Activated T-cell treated with anti-CD3 and anti-CD28 coated beads for 24 hours (primary cell): ENCODE measurements around the gene PATJ.
"Not testable (repeated sequence)": the region's sequence is repeated elsewhere in the genome, so short reads cannot be mapped to it uniquely, and the experiment has no call there.

Experiments
- DNase-seq: peaks from one replicate; pipeline ENCODE4 v3.0.0-alpha.2; 2020; ENCODE audit warnings: low read depth

PATJ gene

DNA sequence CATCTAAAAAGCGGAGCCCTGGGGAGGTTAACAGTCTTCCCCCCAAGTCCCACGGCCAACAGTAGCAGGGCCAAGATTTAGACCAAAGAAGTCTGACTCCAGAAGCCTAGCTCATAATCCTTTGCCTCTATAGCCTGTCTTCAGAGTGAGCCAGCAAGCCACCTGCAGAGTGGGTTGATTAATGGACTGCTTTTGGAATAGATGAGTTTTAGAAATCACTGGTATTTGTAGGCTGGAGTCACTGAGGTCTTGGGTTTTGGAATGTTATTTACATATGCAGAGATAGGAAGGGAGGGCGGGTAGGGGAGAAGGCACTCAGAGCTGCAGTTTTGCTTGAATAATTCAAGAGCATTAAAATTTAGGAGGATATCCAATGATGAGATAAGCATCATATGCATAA is 361.6 kb downstream of the PATJ start:
- no peak for DNase-seq

DNA sequence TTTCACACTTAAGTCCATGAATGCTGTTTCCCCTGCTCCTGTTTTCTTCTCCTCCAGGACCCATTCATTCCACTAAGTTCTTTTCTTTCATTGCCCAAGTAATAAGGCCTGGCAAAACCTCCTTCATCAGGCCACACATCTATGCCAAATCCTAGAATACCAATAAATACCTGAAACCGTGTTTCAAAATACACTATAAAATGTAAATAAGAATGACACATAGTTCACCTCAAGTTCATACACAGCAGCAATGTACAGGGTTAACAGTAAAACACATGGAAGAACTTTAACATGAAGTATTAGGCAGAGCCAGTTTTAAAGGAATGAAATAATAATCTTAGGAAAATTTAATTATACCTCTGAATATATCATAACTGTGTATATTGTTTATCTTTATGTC is 365.6 kb downstream of the PATJ start:
- DNase-seq, result no peak

DNA sequence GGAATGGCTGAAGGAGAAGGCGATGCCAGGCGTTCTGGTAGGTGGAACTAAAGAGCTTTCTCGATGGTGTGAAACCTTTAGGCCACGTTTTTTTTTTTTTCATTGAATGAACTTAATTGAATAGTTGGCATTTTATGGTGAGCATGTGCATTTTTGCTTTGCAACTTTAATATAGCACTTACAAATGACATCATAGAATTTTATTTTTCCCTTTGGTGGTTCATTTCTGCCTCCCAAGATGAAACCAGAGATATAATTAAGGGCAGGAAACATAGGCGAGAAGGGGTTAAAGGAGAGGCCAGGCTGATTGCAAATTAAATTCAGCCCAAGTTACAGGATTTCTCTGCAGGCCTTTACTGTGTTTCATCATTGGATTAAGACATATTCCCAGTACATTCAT is 366.8 kb downstream of the PATJ start:
- DNase-seq, result no peak

DNA sequence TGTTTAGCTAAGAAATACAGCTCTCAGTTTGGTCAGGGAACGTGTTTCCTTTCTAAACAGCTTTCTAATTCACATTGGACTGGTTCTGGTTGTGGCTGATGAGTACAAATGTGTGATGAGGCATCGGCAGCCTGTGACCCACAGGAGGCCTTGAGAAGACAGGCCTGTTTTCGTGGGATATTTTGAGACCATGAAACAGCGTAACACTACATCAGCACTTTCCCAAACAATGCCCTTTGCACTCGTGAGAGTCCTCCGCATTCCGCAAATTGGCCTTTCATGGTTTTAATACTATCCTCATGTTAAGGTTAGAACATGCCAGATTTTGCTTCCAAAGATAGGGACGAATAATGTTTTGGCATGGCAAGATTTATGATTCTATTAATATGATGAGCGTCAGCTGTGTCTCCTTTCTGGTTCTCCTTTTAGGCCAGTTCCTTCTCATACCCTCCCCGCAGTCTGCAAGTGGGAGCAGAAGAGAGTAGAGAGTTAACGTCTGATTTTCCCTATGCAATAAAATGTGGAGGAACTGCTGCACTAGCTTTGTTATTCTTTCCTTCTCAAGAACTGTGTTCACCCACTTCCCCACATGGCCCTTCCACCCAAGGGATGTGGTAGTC is 368.0 kb downstream of the PATJ start:
- no peak for DNase-seq

DNA sequence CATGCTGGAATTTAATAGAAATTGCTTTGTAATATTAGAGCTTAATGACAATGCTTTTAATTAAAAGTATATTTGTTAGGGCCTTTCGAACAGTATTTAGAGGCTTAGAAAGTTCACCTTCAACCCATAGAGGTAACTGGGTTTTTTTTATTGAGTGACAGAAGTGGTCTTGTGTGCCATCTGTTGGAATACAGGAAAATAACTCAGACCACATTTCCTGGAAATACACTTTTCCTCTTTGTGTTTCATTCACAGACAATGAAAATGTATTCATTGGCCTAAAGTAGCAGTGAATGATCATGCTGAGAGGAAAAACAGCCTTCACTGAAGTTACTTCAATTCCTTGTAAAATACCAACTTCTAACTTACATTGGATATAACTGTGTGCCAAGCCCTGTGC is 368.8 kb downstream of the PATJ start:
- no peak for DNase-seq

DNA sequence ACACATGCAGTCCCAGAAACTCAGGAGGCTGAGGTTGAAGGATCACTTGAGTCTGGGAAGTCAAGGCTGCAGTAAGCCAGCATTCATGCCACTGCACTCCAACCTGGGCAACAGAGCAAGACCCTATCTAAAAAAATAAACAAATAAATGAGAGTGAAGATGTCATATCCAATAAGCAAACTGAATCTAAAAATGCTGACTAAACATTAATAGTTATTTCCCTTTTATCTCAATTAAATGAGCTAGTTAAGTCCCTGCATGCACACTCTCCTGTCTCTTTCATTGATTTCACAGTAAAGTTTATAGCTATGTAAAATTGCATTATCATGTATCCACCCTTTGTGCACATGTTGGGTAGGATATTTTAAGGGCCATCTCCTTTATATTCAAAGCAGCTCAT is 371.2 kb downstream of the PATJ start:
- no peak for DNase-seq

DNA sequence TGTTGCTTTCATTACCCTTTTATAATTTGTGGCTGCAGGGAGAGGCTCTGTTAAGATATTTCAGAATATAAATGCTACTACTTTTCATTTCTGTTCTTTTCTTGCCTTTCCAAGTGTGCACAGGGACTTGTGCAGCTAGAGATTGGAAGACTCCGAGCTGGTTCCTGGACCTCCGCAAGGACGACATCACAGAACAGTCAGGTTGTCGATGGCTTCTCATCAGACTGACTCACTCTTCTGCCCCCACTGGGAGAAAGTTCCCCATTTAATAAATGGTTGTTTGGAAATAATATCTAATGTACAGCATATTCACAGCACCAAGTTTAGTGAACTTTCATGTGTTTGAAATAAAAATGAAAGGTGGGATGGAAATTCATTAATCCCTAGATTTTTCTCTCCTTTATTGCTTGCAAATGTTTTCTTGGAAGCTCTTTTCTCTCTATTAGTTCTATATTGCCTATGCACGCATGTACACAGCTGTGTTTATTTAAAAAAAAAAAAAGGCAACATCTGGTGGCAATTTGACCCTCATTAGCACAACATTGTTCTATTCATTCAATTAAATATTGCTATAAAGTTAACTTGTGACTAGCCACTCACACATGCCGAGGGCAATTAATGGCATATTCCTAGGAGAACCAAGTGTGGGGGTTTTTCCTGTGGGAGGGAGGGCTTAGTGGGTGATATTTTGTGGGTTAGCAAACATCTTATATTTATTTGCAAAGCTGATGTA is 374.9 kb downstream of the PATJ start:
- no peak for DNase-seq

DNA sequence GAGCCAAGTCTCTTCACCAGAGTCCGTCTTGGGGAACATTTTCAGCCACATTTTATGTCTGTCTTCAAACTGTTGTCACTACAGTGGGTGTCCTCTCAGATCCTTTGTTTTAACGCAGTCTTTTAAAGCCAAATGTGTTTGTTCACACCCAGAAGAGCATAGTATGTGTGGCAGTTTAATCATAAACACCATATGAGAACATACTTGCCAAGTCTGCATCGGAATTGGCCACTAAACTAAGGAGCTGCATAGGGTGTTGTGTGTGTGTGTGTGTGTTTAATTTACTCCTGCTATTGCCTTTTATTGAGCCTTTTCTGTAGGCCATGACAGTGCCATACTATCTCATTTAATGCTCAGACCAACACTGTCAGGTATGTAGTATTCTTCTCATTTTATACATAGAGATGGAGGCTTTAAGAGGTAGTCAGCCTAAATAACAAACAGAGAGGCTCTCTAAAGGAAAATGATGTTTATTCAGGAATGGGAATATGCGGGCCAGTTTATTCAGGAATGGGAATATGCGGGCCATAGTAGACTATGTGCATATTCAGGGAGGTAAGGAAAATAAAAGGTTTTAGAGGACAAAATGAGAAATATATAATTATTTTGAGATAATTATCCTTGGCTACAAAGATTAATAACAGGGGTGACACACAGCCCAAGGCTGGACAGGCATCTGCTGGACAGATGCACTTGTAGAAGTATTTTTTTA is 384.5 kb downstream of the PATJ start:
- no peak for DNase-seq

DNA sequence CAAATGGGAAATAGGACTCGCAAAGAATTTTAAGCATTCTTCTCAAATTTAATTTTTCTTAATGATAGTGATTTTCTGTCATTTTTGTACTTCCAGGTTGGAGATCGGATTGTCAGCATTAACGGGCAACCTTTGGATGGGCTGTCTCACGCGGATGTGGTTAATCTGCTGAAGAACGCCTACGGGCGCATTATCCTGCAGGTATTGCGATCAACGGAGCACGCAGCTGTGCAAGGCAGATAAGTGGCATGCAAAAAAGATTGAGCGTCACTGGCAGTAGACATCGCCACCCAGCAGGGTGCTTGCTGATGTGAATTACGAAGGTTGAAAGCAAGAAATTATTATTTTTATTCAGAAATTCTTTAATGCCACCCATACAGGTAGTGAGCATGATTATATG is 386.5 kb downstream of the PATJ start:
- no peak for DNase-seq

DNA sequence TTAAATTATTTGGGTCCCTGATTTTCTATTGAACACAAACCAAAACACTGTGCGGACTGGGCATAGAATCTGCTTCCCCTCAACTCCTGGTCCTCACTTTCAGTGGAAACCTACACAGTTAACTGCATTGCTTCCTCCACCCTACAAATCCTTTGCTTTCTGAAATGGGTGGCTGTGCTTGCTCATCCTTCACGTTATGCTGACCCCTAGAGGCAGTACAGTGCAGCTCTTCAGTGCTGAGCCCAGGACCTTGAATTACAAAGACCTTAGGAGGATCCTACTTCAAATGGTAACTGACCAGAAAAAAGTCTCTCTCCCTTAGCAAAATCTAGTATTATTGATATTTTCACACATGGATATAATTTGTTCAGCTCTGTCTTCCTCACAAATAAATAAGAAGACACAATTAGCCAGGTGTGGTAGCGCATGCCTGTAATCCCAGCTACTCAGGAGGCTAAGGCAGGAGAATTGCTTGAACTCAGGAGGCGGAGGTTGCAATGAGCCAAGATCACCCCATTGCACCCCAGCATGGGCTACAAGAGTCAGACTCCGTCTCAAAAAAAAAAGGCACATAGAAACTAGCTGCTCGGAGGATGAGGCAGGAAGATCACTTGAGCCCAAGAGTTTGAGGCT is 388.9 kb downstream of the PATJ start:
- DNase-seq, result no peak

DNA sequence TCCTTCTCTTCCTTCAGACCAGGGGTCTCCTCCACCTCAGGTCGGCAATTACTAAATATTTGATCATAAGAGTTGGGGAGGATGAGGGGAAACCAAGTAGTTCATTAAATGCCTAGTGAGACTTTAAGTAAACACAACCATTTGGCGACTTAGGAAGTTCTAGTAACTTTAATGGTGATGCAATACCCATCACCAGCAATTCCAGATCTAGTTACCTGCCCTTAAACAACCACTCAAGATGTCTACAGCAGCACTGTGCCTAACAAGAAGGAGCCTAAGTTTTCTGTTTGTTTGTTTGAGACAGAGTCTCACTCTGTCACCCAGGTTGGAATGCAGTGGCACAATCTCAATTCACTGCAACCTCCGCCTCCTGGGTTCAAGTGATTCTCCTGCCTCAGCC is 395.7 kb downstream of the PATJ start:
- DNase-seq, result no peak

DNA sequence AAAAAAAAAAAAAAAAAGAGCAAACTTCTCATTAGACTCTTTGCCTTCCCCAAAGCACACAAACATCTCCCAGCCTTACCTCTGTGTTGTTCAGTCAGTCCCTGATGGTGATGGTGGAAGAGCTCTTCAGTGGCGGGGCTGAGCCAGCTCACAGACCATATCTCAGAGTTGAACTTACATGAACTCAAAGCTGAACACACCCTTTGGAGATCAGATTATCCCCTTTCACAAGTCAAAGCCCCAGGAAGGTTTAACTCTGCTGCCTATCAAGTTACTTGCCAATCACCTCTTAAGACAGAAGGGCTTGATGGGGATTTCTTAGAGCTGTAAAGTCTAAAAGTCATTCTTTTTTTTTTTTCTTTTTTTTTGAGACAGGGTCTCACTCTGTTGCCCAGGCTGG is 397.1 kb downstream of the PATJ start:
- DNase-seq, result no peak

DNA sequence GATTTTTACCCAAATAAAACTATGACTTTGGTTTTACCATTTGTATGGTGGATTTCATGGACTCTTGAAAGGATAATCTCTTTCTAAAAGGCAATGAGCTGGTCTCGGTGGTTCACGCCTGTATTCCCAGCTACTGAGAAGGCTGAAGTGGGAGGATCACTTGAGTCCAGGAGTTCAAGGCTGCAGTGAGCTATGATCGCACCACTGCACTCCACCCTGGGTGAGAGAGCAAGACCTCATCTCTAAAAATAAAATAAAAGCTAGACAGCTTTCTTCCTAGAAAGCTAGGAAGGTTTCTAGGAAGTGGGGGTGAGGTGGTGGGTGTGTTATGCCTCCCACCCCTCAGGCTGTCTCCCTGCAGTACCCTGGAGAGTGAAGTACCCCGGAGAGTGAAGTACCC is 398.4 kb downstream of the PATJ start:
- no peak for DNase-seq

DNA sequence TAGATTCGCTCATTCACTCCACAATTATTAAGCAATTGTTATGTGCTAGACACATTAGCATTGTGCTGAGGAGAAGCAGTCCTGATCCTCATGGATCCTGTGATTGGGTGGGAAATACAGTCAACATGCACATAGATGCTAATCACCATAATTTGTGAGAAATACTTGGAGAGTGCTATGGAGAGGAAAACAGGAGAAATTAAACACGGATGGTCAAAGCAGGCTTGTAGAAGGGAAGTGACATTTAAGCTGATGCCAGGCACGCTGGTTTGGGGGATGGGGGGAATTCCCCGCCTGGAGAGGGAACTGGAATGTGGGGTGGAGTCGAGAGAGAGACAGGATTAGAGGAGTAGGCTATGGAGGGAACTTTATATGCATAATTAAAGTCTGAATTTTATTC is 400.2 kb downstream of the PATJ start:
- no peak for DNase-seq

DNA sequence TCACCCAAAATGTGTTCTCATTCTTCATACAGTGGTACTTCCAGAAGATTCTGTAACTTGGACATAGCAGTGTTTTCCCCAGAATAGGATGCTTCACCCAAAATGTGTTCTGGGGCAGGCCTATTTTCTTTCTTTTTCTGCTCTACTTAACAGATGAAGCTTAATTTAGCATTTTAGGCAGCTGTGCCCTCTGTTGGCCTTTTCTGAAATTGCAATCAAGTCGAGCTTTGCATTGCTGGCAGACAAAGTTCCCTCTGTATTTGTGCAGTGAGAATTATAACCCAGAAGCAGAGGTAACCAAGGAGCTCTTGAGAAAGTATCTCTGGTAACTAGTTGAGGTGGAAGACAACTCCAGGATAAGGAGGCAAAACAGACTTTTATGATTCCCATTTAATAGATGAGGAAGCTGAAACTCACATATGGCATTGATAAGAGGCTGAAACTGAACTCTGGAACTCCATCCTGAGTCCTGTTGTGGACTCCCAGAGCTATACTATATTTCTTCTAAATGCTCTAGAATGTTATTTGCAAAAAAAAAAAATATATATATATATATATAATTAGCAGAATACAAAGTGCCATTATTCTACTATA is 402.1 kb downstream of the PATJ start:
- peak; percentile 18 for DNase-seq

DNA sequence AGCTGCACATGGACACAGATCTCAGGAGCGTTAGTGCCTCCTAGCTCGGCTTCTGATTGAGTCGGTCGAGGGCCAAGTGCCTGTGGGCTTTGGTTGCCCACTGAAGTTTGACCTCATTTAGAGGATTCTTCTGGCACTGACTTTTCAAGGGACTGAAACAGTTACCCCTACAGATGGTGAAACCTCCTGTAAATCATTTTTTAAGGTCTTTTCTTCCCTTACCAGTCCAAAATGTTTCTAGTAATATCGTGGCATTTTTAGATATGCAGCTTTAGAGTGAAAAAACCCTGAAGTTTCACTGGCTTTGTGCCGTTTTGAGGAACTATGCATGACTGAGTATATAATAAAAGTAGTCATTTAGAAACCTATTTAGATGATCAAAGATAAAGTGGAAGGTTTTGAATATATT is 417.7 kb downstream of the PATJ start:
- DNase-seq, result no peak

DNA sequence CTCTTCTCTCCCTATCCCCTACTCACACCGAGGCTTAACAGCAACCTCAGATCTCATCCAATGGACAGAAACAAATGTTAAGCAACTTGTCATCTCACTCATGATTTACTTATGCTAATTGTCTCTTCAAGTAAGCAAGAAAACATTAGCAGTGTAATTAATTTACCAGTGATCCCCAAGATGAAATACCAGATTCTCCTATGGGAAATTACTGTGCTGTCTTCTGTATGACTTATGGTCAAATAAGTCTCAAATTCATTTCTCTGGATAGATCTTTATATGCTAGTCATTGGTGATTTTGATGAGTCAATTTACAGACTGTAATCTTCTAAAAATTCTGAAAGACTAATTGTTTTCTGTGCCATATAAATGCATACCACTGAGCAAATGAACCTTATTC is 419.4 kb downstream of the PATJ start:
- no peak for DNase-seq

DNA sequence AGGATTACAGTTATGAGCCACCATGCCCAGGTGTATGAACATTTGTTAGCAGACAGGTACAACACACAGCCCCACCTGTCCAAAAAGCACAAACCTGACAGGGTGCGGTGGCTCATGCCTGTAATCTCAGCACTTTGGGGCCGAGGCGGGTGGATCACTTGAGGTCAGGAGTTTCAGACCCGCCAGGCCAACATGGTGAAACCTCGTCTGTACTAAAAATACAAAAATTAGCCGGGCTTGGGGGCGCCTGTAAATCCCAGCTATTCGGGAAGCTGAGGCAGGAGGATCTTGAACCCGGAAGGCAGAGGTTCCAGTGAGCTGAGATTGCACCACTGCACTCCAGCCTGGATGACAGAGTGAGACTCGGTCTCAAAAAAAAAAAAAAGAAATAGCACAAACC is 428.1 kb downstream of the PATJ start:
- not testable (repeated sequence) for DNase-seq

DNA sequence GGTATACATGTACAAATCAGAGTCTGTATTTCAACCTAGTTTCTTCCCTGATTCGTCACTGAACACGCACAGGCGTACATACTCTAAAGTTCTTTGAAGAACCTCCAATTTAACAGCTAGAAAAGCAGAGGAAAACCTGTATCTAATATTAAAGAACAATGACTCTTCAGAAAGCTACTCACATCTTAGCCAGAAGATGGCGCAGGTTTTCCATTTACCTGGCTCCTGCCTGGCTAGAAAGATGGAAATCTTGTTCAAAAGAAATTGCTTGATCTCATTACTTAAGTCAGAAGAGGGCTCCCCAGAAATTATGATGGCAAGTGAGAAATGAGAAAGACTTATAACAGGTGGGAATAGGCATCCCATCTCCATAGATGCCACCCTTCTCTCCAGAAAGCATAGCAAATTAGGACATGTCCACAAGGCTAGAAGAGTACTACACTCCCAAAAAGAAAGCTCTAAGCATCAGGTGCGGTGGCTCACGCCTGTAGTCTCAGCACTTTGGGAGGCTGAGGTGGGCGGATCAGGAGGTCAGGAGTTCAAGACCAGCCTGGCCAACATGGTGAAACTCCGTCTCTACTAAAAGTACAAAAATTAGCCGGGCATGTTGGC is 433.4 kb downstream of the PATJ start:
- peak; percentile 15 for DNase-seq

DNA sequence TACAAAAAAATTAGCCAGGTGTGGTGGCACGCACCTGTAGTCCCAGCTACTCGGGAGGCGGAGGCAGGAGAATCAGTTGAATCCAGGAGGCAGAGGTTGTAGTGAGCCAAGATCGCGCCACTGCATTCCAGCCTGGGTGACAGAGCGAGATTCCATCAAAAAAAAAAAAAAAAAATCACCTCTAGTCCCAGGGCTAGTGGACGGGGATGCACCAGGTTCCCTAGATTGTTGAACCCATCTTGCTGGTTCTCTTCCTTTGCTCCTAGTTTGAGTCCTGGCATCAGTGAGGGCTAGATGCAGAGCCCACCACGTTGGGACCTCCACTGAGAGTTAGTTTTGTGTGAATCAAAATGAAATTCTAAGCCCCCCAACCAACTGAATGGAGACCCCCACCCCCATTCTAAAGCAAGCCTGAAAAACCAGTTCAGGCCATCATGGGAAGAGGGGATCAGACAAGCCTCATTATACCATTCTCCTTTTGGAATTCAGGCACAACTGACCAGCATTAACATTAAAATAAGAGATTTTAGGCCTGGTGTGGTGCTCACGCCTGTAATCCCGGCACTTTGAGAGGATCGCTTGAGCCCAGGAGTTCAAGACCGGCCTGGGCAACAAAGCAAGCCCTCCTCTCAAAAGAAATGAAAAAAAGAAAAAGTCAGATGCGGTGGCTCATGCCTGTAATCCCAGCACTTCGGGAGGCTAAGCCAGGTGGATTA is 434.5 kb downstream of the PATJ start:
- DNase-seq, result no peak

DNA sequence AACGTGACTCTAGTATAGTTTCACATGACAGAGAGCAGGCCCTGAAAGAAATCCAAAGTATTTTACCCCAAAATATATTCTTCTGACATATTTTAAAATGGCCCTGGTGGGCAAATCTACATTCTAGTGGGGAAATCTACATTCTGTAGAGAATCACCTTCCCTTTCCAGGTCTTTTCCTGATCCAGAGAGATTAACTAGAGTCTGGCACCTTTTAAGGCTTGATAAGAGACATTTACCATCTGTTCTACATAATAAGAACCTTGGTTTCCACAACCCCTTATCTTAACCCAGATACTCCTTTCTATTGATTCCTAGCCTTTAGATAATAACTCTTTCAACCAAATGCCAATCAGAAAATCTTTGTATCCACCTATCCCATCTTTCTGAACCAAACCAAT is 435.3 kb downstream of the PATJ start:
- no peak for DNase-seq

DNA sequence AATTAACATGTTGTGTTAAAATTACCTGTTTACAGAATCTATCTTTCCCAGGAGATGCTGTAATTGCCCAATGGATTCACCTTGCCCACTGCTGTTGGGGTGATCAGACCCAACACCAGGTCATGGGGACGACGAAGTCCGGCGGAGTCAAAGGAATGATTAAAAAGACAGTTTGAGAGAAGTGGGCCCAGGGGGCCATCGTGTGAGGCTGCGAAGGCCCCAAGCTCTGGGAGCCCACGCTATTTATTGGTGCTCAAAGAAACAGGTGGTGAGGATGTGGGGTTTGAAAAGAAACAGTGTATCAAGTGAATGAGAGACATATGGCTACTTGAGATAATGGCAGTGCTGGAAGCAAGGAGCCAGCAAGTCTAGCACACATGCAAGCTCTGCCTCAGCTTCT is 436.1 kb downstream of the PATJ start:
- DNase-seq, result no peak
